Measurements from ENCODE around the gene DPP6. TPM values are rescaled to one million over a fixed set of nuclear protein-coding genes. Genes with fewer than 3 reads are reported as not detected.

The DPP6 gene
- total RNA-seq, 2 experiments from 2014 or later = not detected

DNA sequence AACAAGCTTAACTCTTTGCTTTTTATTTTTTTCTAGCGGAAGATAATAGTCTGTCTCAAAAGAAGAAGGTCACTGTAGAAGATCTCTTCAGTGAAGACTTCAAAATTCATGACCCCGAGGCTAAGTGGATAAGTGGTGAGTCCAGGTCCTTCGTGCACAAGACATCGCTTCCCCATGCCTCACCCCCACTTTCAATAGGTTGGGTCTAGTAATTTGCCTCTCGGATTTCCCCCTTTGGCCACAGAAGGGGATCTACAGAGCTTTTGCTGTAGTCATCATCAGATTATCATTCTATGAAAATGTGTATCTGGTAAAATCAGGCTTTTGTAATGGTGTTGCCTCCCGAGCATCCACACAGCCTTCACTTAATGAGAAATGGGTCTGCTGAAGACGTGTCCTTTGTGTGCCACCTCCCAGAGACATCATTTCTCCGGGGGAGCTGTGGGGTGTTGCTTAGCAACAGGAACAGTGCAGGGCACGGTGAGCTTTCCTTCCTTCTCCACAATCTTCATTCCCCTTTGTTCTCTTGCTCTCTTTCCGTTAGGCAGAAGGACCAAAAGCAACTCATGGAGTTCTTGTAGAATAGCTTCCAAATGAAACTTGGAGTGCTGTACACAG is 422.8 kb downstream of the DPP6 start:
- Mint-ChIP-seq H3K36me3 (ENCODE audit: low read depth) (no peaks in the 10 kb centered on the region), H3K4me1 (no peaks in the 10 kb centered on the region), H3K27me3 (no peaks in the 10 kb centered on the region), H3K27ac (no peak overlapping the region), H3K9me3 (peaks cover 2% of the 10 kb centered on the region), H3K4me3 (no peak overlapping the region)
- no peak for DNase-seq
- ChIA-PET CTCF (no interaction called here), POLR2A (no interaction called here)

DNA sequence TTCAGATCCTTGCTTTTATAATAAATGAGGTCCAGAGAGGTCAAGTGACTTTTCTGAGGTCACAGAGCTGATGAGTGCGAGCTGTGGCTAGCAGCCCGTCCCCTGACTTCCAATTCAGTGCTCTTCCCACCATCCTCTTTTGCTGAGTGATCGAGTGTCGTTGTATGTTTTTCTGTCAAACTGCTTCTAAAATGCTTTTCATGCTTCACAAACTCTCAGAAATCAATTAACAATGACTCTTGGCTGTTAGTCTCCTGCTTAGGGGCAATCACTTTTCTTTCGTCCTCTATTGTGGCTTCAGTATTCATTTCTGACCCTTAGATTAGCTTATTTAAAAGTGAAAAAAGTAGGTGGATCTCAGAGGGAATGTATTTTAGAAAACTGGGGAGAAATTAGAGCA is 423.7 kb downstream of the DPP6 start:
- Mint-ChIP-seq H3K27me3 (no peaks in the 10 kb centered on the region), H3K4me1 (no peaks in the 10 kb centered on the region), H3K9me3 (peaks cover 2% of the 10 kb centered on the region), H3K4me3 (no peak overlapping the region), H3K36me3 (ENCODE audit: low read depth) (no peaks in the 10 kb centered on the region), H3K27ac (no peak overlapping the region)
- no peak for DNase-seq
- ChIA-PET CTCF (no interaction called here), POLR2A (no interaction called here)

DNA sequence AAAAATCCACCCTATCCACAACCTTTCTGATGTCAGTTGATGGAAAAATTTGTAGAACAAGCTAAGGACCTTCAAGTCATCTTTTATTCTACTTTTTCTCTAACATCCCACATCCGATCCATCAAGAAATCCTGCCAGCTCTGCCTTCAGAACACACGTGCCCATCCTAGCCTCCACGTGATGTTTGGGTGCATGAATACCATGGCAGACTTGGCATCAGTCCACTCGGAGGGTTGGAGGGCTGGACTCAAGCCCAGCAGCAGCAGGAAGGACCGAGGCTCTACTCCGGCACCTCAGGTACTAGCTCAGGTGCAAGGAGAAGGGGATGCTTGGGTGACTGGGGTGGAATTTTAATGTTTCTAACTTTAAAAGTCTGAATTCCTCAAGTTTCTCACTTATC is 428.6 kb downstream of the DPP6 start:
- POLR2A ChIA-PET = no interaction called here
- Mint-ChIP-seq H3K4me1 (peaks cover 2% of the 10 kb centered on the region), H3K36me3 (ENCODE audit: low read depth) (no peaks in the 10 kb centered on the region), H3K27me3 (no peaks in the 10 kb centered on the region), H3K27ac (no peak overlapping the region), H3K9me3 (peaks cover 8% of the 10 kb centered on the region), H3K4me3 (no peak overlapping the region)
- CTCF ChIA-PET = no interaction called here
- no peak for DNase-seq

DNA sequence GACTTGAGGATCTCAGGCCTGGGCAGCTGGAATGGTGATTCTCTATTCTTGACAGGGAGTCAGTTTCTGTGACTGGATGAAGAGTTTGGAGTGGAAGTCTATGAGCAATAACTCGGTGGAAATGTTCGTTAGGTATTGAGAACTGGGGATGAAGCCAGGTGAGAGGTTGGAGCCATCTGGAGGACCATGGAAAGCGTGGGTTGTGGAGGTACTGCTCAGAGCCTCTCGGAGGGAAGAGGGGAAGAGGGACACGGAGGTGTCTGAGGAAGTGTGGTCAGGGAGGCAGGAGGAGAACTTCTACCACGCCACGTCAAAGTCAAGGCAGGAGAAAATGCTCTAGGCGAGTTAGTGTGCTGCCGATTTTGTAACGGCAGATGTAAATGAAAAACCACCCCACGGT is 430.7 kb downstream of the DPP6 start:
- no peak overlapping the region for H3K4me3 Mint-ChIP-seq
- peaks cover 18% of the 10 kb centered on the region for H3K9me3 Mint-ChIP-seq
- H3K27ac Mint-ChIP-seq = no peak overlapping the region
- CTCF ChIA-PET = no interaction called here
- H3K27me3 Mint-ChIP-seq = no peaks in the 10 kb centered on the region
- POLR2A ChIA-PET = no interaction called here
- peaks cover 2% of the 10 kb centered on the region for H3K4me1 Mint-ChIP-seq
- no peaks in the 10 kb centered on the region for H3K36me3 Mint-ChIP-seq (ENCODE audit: low read depth)
- DNase-seq = no peak

DNA sequence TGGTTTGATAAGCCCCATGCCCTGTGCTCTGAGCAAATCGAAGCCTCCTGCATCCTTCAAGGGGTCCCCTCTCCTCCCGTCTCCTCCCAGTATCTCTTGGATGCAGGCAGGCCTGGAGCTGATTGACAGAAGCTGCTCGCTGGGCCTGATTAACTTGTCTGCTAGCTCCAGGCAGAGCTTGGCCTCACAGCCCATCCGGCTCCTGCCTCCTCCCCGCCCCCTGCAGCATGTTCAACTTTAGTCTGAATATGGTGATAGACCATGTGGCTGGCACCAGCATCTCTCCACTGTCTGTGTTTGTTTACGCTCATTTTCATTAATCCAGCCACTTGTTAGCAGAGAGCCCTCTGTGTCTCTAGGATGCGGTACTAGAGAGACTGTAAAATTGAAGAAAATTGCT is 432.2 kb downstream of the DPP6 start:
- H3K4me3 Mint-ChIP-seq = no peak overlapping the region
- POLR2A ChIA-PET = no interaction called here
- H3K4me1 Mint-ChIP-seq = peaks cover 2% of the 10 kb centered on the region
- H3K27me3 Mint-ChIP-seq = no peaks in the 10 kb centered on the region
- CTCF ChIA-PET = no interaction called here
- no peaks in the 10 kb centered on the region for H3K36me3 Mint-ChIP-seq (ENCODE audit: low read depth)
- H3K9me3 Mint-ChIP-seq = peaks cover 15% of the 10 kb centered on the region
- DNase-seq = no peak
- no peak overlapping the region for H3K27ac Mint-ChIP-seq

DNA sequence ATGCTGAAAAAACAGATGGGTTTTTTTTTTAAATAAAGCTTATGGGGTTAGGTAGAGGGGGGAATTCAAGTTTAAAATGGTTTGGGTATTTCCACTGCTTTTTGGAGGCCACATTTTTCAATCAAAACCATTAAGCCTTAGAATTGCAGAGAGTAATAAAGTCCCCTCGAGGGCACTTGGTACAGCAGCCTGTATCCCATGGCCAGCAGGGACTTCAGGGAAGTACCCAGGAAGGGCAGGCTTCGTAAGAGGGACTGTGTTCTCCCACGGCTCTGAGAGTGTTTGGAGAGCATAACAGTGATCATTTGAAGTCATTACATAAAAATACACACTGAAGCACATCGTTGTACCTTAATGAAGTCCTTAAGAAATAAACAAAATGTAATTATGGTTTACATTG is 432.7 kb downstream of the DPP6 start:
- H3K36me3 Mint-ChIP-seq (ENCODE audit: low read depth) = no peaks in the 10 kb centered on the region
- no peak overlapping the region for H3K4me3 Mint-ChIP-seq
- H3K27ac Mint-ChIP-seq = no peak overlapping the region
- H3K4me1 Mint-ChIP-seq = peaks cover 2% of the 10 kb centered on the region
- peaks cover 15% of the 10 kb centered on the region for H3K9me3 Mint-ChIP-seq
- ChIA-PET POLR2A (no interaction called here), CTCF (no interaction called here)
- no peaks in the 10 kb centered on the region for H3K27me3 Mint-ChIP-seq
- no peak for DNase-seq

DNA sequence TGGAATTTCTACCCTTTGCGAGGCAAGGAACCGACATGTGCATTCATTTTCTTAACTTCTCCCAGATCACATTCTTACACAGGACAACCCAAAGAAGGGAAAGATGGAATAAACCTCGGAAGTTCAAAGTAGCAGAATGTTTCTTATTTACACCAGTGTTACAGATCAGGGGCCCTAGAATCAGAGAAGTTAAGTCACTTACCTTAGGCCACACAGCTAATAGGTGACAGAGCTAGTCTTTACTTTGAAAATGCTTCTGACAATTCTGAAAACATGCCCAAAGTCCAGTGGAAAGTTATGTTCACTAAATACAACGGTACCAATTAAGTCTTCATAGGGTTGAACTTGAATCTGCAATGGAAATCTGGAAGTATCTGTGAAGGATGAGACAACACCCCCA is 437.7 kb downstream of the DPP6 start:
- no peak overlapping the region for H3K27ac Mint-ChIP-seq
- H3K36me3 Mint-ChIP-seq (ENCODE audit: low read depth) = no peaks in the 10 kb centered on the region
- peaks cover 10% of the 10 kb centered on the region for H3K9me3 Mint-ChIP-seq
- H3K4me3 Mint-ChIP-seq = no peak overlapping the region
- CTCF ChIA-PET = no interaction called here
- no peaks in the 10 kb centered on the region for H3K27me3 Mint-ChIP-seq
- POLR2A ChIA-PET = no interaction called here
- H3K4me1 Mint-ChIP-seq = no peaks in the 10 kb centered on the region
- DNase-seq = no peak

DNA sequence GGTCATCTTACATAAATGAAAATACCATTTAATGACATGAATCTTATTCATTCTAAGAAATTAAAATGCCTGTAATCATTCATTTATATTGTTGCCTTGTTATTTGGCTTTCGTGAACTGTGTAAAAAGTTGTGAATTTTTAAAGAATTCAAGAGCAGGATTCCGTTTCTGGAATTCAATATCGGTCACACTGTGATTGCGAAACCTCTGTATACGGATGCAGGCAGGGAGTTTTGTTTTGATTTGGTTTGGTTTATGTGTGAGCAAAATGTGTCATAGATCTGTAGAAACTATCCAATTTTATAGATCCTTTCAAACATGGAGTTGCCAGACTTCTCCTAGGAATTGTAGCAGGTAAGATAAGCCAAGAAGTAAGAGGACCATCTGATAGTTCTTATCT is 441.4 kb downstream of the DPP6 start:
- Mint-ChIP-seq H3K27ac (no peak overlapping the region), H3K27me3 (no peaks in the 10 kb centered on the region), H3K9me3 (no peaks in the 10 kb centered on the region), H3K4me1 (no peaks in the 10 kb centered on the region), H3K36me3 (ENCODE audit: low read depth) (no peaks in the 10 kb centered on the region), H3K4me3 (no peak overlapping the region)
- POLR2A ChIA-PET = no interaction called here
- CTCF ChIA-PET = no interaction called here
- no peak for DNase-seq

DNA sequence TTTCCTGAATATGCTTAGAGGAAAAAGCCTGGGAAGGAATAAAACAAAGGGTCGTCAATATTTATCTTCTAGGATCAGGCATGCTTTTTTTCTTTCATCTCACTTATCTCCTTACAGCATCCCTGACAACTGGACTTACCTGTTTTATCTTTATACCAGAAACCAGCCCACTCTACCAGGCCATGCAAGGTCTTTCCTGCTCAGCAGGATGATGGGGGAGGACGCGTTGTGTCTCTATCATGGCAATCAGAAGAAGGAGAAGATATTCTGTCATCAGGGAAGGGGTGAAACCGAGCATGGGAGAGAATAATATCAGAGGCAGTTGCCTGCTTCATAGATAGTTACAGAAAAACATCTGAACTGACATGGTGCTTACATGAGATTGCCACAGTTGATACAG is 445.6 kb downstream of the DPP6 start:
- no peak overlapping the region for H3K27ac Mint-ChIP-seq
- DNase-seq = no peak
- no peaks in the 10 kb centered on the region for H3K4me1 Mint-ChIP-seq
- H3K9me3 Mint-ChIP-seq = peaks cover 9% of the 10 kb centered on the region
- no peak overlapping the region for H3K4me3 Mint-ChIP-seq
- CTCF ChIA-PET = no interaction called here
- POLR2A ChIA-PET = no interaction called here
- H3K36me3 Mint-ChIP-seq (ENCODE audit: low read depth) = no peaks in the 10 kb centered on the region
- H3K27me3 Mint-ChIP-seq = no peaks in the 10 kb centered on the region

DNA sequence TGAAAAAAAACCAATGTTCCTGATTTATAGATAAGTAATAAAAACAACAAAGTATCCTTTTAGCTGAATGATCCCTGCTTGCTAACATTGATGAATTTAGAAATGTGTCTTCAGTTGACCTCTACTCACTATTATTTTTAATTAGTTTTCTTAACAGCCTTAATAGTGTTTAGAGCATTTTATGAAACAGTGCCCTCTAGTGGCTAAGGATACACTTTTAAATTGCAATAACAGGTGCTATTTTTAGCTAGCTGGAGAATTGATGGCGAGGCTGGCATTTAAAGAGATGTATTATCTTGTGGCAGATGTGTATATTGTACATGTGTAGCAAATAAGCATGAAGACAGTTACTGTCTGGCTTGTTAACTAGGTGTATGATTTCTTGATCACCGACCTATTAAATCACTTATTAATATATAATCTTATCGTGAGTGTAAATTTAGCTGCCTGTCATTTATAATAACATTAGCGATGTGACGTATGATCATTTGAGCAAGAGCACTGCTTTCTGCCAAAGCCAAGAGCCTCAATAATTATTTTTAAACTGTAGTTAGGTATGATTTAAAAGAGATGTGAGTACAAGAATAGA is 451.9 kb downstream of the DPP6 start:
- Mint-ChIP-seq H3K4me1 (no peaks in the 10 kb centered on the region), H3K36me3 (ENCODE audit: low read depth) (no peaks in the 10 kb centered on the region), H3K27ac (no peak overlapping the region), H3K4me3 (no peak overlapping the region), H3K27me3 (no peaks in the 10 kb centered on the region), H3K9me3 (peaks cover 9% of the 10 kb centered on the region)
- ChIA-PET CTCF (no interaction called here), POLR2A (no interaction called here)
- DNase-seq = no peak

DNA sequence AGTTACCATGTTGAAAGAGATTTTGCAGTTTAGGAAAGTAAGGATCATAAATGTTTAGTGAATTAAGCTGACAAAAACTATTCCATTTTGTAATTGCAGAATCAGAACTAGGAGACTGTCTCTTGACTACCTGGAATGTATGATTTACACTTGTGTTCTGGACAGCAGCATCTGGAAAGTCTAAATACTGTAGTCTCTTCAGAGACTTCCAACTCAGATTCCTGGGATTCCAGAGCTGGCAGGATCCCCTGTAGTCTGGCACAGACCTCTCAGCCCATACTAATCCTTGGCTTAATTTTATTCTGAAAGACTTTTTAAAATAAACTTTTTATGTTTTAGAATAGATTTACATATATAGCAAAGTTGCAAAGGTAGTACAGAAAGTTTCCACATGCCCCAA is 452.7 kb downstream of the DPP6 start:
- Mint-ChIP-seq H3K27me3 (no peaks in the 10 kb centered on the region), H3K4me3 (no peak overlapping the region), H3K27ac (no peak overlapping the region), H3K36me3 (ENCODE audit: low read depth) (no peaks in the 10 kb centered on the region), H3K9me3 (peaks cover 9% of the 10 kb centered on the region), H3K4me1 (no peaks in the 10 kb centered on the region)
- ChIA-PET CTCF (no interaction called here), POLR2A (no interaction called here)
- no peak for DNase-seq

DNA sequence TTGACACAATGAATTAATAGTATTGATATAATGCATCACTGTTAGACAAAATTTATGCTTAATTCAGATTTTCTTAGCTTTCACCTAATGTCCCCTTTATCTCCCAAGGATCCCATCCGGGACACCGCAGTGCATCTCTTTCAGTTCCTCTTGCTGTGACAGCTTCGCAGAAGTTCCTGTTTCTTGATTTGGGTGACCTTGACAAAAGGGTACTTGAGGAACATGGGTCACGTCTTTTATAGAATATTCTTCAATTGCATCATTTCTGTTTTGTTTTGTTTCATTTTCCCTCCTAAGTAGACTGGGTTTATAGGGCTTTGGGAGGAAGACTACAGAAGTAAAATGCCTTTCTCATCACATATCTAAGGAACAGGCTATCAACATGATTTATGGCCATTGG is 453.2 kb downstream of the DPP6 start:
- Mint-ChIP-seq H3K27ac (no peak overlapping the region), H3K36me3 (ENCODE audit: low read depth) (no peaks in the 10 kb centered on the region), H3K27me3 (no peaks in the 10 kb centered on the region), H3K9me3 (peaks cover 12% of the 10 kb centered on the region), H3K4me1 (no peaks in the 10 kb centered on the region), H3K4me3 (no peak overlapping the region)
- DNase-seq = no peak
- CTCF ChIA-PET = no interaction called here
- POLR2A ChIA-PET = no interaction called here

DNA sequence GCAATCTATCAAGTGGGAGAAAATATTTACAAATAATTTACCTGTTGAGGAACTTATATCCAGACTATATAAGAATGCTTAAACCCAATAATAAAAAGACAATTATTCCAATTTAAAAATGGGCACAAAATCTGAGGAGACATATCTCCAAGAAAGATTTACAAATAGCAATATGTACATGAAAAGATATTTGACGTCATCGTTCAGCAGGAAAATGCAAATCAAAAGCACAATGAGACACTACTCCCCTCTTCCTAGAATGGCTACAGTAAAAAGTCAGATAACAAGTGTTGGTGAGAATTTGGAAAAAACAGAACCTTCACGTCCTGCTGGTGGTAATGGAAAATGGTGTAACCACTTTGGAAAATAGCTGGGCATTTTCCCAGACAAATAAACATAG is 457.0 kb downstream of the DPP6 start:
- no peaks in the 10 kb centered on the region for H3K27me3 Mint-ChIP-seq
- peaks cover 3% of the 10 kb centered on the region for H3K9me3 Mint-ChIP-seq
- no peaks in the 10 kb centered on the region for H3K4me1 Mint-ChIP-seq
- no peak overlapping the region for H3K4me3 Mint-ChIP-seq
- H3K36me3 Mint-ChIP-seq (ENCODE audit: low read depth) = no peaks in the 10 kb centered on the region
- no peak overlapping the region for H3K27ac Mint-ChIP-seq
- POLR2A ChIA-PET = no interaction called here
- CTCF ChIA-PET = interaction anchor here (0.5 kb wide), 1 partner anchor 310 kb away, joined by 4 read pairs; no protein-coding TSS in a partner anchor
- no peak for DNase-seq

DNA sequence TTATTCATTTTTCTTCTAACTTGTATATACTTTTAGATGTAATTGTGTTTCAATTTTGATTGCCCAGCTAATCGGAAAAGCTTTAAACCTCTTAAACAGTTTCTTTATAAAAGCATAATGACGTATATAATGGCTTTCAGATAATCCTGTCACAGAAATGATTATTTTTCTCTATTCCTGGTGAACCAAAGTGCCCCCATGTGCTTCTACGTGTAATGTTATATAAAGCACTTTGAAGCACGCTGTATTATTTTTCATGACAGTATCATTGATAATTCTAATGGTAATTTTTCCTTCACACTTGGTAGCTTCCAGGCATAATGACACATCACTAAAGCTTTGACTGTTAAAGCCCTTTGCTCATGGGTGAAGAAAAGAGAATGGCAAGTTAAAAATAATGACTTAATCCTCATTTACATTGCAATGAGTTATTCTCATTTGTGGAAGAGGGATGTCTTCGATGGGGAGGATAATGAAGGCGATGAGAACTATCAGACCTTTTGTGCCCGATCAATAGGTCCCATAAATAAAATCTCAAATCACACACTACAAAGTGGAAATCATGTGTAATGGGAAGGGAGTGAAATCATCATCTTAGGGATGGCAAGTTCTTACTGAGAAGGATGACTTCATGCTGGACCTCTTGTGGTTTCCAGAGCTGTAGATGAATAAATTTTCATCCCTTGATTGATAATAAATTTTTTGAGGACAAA is 460.1 kb downstream of the DPP6 start:
- no peaks in the 10 kb centered on the region for H3K27me3 Mint-ChIP-seq
- H3K27ac Mint-ChIP-seq = no peak overlapping the region
- POLR2A ChIA-PET = no interaction called here
- no peaks in the 10 kb centered on the region for H3K36me3 Mint-ChIP-seq (ENCODE audit: low read depth)
- no peak for DNase-seq
- CTCF ChIA-PET = no interaction called here
- no peaks in the 10 kb centered on the region for H3K4me1 Mint-ChIP-seq
- no peak overlapping the region for H3K4me3 Mint-ChIP-seq
- H3K9me3 Mint-ChIP-seq = peaks cover 3% of the 10 kb centered on the region

Measured in activated CD4-positive, alpha-beta T cell treated with anti-CD3 and anti-CD28 coated beads, Interleukin-2, amount 10 ng/mL, durations not matched to agents 7 days and 5 days (primary cell).